ENCODE data around the gene MTERF1.

Gene MTERF1

DNA sequence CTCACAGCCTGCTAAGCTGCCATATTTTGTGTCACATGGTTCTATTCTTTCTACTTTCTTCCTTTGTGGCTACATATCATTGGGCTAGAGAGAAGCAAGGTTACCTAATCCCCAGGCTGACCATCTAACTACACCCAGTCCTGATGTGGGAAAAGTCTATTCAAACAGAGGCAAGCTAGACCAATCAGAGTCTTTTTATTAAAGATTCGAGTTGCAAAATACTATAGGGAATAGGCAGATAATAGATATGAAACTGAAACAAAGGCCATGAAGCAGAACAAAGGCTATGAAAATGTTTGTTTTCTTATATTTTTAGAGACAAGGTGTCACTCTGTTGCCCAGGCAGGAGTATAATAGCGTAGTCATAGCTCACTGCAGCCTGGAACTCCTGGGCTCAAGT, 36.7 kb downstream of the MTERF1 start:
- DNase-seq, result no peak
- intact Hi-C loops (cut with DNase I), result no loop called here

GRCh38 chr7:91838439-91838838, 42.1 kb downstream of the MTERF1 start:
- no peak for DNase-seq
- intact Hi-C loops (cut with DNase I), result no loop called here

DNA sequence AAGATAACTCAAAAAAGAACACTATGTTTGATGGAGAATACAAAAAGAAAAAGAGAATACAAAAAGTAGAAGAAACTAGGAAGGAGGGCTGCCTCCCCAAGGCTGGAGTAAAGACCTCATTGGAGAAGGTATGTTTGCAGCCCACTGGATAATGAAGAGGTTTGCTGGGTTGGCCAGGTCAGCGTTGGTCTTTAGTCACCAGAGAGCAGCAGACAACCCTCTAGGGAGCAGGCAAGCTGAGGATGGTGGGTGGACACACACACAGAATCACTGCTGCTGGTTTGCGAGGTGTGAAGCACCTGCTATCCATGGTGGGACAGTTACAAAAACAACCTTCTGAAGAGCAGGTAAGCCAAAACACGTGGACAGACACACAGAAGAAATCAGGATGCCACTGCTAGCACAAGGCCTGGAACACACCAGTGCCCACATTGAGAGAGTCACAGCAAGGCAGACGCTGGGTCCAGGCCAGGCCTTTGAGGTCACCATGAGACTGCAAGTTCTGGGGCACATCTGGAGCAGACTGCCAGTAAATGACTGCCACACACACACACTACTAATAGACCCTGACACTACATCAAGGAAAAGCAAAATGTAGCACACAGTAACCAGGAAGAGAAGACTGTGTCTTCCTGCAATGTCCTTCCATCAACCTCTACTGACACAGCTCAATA, 43.0 kb downstream of the MTERF1 start:
- intact Hi-C loops (cut with DNase I), result no loop called here
- DNase-seq, result peak in 1 of 42 donors; percentile 36

DNA sequence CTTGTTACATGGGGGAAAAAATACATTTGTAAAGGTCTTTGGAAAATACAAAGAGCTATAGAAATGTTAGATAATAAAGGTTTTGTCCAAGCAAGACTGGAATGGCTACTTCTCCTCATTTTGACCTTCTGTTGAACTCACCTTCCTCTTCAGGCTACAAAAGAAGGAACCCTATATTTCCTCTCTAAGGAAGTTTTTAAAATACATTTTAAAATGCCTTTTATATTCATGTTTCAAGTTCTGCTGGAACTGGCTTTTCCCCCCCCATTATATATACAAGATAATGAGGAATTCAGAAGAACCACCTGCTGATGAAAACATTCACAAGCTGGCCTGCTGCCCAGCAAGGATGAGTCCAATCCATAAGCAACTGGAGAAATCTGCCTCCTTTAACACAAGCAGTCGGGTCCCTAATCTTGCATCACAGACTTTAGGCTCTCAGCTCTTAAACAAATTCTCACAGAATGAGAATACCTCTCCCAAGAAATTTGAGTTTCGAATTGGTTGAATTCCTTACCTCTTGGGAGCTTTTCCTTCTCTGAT, 44.6 kb downstream of the MTERF1 start:
- intact Hi-C loops (cut with DNase I), result no loop called here
- no peak for DNase-seq

GRCh38 chr7:91835091-91835825, 45.2 kb downstream of the MTERF1 start:
- DNase-seq, result no peak
- intact Hi-C loops (cut with DNase I), result no loop called here

DNA sequence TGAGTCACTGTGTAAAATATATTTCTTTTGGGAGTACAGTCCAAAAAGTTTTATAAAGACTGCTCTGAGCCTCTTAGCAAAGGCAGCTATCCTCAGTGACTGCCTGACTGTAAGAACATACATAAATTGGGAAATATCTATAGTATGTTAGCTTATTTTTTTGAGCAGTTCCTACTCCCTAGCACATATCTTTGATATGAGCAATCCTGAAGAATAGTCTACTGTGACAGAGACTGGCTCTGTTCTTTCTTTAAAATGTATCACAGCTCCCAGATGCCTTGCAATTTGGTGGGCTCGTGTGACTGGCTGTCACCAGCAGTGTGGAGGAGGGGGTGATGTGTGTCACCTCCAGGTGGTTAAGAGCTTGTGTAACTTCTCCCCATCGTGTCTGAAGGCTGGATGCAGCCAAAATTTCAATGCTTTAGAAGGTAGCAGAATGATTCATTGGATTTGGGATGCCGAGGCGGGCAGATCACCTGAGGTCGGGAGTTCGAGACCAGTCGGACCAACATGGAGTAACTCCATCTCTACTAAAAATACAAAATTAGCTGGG, 47.9 kb downstream of the MTERF1 start:
- intact Hi-C loops (cut with DNase I), result no loop called here
- peak; percentile 24 to 87 (median 63) for DNase-seq

DNA sequence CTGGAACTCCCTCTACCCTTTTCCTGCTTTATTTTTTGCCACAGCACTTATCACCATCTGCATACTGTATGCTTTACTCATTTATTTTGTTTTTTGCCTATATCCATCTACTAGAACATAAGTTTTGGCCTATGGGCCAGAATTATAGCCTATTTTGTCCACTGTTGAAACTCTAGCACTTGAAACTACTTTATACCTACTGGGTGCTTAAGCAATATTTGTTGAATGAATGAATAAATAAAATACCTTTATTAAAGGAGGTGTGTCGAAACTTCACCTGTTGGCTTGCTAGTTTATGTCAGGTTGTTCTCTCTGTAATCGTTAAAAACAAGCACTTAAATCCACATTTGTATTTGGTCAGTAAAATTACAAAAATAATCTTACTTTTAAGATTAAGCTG, 53.3 kb downstream of the MTERF1 start:
- DNase-seq, result no peak
- intact Hi-C loops (cut with DNase I), result no loop called here

DNA sequence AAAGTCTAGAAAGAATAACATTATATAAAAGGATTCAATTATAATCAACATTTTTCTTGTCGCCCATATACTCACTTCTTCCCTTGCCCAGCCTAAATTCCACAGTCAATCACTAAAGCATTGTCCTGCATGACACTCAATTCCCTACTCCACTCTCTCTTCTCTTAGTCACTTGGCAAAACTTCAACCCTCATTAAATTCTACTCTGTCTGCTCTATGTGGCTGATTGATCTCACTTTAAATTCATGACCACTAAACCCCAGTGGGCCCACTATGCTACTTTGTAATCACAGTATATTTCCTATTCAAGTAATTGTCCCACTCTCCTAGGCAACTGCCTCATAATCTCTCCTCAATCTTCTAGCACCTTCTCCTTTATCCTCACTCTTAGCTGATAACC, 54.1 kb downstream of the MTERF1 start:
- no peak for DNase-seq
- intact Hi-C loops (cut with DNase I), result no loop called here

DNA sequence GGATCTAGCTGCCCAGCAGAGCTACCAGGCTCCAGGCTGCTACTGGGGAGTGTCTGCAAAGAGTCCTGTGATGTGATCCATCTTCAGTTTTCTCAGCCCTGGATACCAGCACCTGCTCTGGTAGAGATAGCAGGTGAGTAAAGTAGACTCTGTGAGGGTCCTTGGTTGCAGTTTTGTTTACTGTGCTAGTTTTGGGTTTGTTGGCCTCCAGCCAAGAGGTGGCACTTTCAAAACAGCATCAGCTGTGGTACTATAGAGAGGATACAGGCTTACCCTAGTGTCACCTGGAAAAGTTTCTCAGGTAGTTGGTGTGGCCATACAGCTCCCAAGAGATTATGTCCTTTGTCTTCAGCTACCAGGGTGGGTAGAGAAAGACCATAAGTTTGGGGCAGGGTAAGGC, 56.3 kb downstream of the MTERF1 start:
- intact Hi-C loops (cut with DNase I), result no loop called here
- DNase-seq, result no peak

All from head of caudate nucleus (tissue), 42 donors.